HG03521 (cell line): ENCODE measurements around the gene ZC3H6.
A peak's percentile ranks its signal among the peaks of the same experiment; 100 is the strongest.
"Not testable (repeated sequence)": the region's sequence is repeated elsewhere in the genome, so short reads cannot be mapped to it uniquely, and the experiment has no call there.

Experiments
- ATAC-seq: cut with Tn5 transposase; IDR thresholded peaks from one replicate; pipeline ENCODE4 v1.9.1; 2021; ENCODE audit warnings: mild to moderate bottlenecking, moderate library complexity; ENCODE audit not compliant: unreplicated experiment

Gene ZC3H6

GRCh38 chr2:112275887-112276773, 733 bp downstream of the ZC3H6 start:
- peak; percentile 47 for ATAC-seq

- no peak for ATAC-seq
These were observed 1.6 kb downstream of the ZC3H6 start for GRCh38 chr2:112276954-112277353.

GRCh38 chr2:112277596-112278220, 2.3 kb downstream of the ZC3H6 start:
- ATAC-seq, result no peak

GRCh38 chr2:112282066-112282465, 6.7 kb downstream of the ZC3H6 start:
- ATAC-seq, result not testable (repeated sequence)

- not testable (repeated sequence) for ATAC-seq
These were observed 8.1 kb downstream of the ZC3H6 start for GRCh38 chr2:112283535-112283934.

- no peak for ATAC-seq
These were observed 14.7 kb downstream of the ZC3H6 start for GRCh38 chr2:112290088-112290487.

- no peak for ATAC-seq
These were observed 15.3 kb downstream of the ZC3H6 start for GRCh38 chr2:112290648-112291047.

- ATAC-seq, result no peak
These were observed 18.4 kb downstream of the ZC3H6 start for GRCh38 chr2:112293636-112294401.

GRCh38 chr2:112295407-112296078, 20.1 kb downstream of the ZC3H6 start:
- no peak for ATAC-seq

- ATAC-seq, result no peak
These were observed 21.0 kb downstream of the ZC3H6 start for GRCh38 chr2:112296407-112296806.

GRCh38 chr2:112301171-112301584, 25.8 kb downstream of the ZC3H6 start:
- ATAC-seq, result no peak

- ATAC-seq, result no peak
These were observed 26.6 kb downstream of the ZC3H6 start for GRCh38 chr2:112301973-112302372.

- no peak for ATAC-seq
These were observed 29.0 kb downstream of the ZC3H6 start for GRCh38 chr2:112304298-112304941.

GRCh38 chr2:112305132-112305531, 29.7 kb downstream of the ZC3H6 start:
- ATAC-seq, result no peak

GRCh38 chr2:112310906-112311305, 35.5 kb downstream of the ZC3H6 start:
- ATAC-seq, result no peak

- no peak for ATAC-seq
These were observed 36.5 kb downstream of the ZC3H6 start for GRCh38 chr2:112311932-112312331.

- no peak for ATAC-seq
These were observed 37.4 kb downstream of the ZC3H6 start for GRCh38 chr2:112312821-112313220.

GRCh38 chr2:112314856-112315255, 39.5 kb downstream of the ZC3H6 start:
- ATAC-seq, result no peak

GRCh38 chr2:112317303-112318158, 42.1 kb downstream of the ZC3H6 start:
- ATAC-seq, result no peak
